LNCaP clone FGC (cell line): Measurements from ENCODE around the gene HTT.
"Not testable (repeated sequence)": the region's sequence is repeated elsewhere in the genome, so short reads cannot be mapped to it uniquely, and the experiment has no call there.

ENCODE experiments used
- DNase-seq: peaks from one replicate; pipeline ENCODE4 v3.0.0-alpha.2; 2011; ENCODE audit warnings: low read depth
- H3K4me3 ChIP-seq: 2 replicates; pipeline ENCODE4 v1.5.1; 2011; ENCODE audit warnings: mild to moderate bottlenecking, low read depth, low read length, control low read depth
- TF ChIP-seq, protein P1 (sequence below): IDR thresholded peaks from 2 replicates; pipeline ENCODE4 v1.5.1; 2012; ENCODE audit warnings: mild to moderate bottlenecking; ENCODE audit not compliant: control insufficient read depth, insufficient read depth; ENCODE audit errors: extremely low read depth

HTT gene

DNA sequence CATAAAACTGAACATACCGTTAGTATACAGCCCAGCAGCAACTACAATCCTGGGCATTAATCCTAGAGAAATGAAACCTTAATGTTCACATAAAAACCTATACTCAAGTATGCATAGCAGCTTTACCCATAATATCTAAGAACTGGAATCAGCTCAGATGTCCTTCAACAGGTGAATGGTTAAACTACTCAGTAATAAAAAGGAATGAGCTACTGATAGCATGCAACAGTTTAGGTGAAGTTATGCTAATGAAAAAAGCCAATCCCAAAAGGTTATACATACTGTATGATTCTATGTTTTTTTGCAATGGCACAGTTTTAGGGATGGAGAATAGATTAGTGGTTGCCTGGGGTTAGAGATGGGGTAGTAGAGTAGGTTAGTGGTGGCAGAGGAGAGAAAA is 9.3 kb downstream of the HTT start:
- TF ChIP-seq, protein P1, sequence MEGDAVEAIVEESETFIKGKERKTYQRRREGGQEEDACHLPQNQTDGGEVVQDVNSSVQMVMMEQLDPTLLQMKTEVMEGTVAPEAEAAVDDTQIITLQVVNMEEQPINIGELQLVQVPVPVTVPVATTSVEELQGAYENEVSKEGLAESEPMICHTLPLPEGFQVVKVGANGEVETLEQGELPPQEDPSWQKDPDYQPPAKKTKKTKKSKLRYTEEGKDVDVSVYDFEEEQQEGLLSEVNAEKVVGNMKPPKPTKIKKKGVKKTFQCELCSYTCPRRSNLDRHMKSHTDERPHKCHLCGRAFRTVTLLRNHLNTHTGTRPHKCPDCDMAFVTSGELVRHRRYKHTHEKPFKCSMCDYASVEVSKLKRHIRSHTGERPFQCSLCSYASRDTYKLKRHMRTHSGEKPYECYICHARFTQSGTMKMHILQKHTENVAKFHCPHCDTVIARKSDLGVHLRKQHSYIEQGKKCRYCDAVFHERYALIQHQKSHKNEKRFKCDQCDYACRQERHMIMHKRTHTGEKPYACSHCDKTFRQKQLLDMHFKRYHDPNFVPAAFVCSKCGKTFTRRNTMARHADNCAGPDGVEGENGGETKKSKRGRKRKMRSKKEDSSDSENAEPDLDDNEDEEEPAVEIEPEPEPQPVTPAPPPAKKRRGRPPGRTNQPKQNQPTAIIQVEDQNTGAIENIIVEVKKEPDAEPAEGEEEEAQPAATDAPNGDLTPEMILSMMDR = no peak
- no peak overlapping the region for H3K4me3 ChIP-seq
- no peak for DNase-seq

DNA sequence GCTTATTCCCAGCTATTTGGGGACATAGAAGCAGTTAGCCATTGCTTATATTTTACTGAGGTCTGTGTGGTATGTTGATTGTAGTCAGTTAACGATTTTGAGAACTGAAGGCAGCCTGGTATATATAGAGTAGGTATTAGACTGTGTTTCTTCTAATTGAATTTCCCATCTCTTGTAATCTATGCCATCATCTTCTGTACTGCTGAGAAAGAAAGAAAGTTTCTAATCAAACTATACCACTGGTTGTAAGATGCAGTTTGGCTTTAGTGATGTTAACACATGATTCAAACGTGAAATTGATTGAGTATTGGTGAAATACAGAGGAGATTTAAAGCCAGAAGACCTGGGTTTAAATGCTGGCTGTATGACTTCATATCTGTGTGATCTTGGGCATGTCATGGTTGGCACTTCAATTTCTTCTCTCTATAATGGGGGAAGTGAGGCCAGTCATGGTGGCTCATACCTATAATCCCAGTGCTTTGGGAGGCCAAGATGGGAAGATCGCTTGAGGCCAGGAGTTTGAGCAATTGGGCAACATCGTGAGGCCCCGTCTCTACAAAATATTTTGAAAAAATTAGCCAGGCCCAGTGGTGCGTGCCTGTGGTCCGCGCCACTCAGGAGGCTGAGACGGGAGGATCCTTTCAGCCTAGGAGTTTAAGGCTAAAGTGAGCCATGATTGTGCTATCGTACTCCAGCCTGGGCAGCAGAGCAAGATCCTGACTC is 11.6 kb downstream of the HTT start:
- DNase-seq = no peak
- H3K4me3 ChIP-seq = no peak overlapping the region
- TF ChIP-seq, protein P1 = no peak

DNA sequence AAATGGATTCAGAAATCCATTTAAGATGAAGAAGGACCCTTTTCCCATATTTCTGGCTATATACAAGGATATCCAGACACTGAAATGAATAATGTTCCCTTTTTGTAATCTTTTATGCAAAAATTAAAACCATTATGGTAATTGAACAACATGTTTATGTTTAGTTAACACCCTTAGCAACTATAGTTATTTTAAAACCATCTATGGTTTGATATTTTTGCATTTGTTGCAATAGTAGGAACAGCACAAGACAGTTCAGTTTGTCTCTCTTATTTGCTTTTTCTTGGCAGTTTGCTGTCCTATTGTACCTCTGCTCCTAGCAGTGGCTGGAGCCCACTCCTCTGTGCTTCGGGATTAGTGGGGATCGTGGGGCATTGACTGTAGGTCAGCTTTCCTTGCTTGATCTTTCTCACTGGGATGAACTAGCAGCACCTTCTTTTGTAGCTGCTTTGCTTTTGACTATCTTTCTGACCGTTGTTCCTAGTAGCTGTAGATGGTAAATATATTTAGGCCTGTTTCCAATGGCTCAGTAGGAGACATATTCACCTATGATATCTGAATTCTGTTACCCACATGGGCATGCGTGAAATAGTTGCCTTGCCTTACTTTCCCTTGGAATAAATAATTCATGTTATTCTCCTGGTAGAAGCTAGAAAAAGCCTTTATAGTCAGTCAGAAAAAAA is 12.8 kb downstream of the HTT start:
- TF ChIP-seq, protein P1 = no peak
- H3K4me3 ChIP-seq = no peak overlapping the region
- DNase-seq = no peak

DNA sequence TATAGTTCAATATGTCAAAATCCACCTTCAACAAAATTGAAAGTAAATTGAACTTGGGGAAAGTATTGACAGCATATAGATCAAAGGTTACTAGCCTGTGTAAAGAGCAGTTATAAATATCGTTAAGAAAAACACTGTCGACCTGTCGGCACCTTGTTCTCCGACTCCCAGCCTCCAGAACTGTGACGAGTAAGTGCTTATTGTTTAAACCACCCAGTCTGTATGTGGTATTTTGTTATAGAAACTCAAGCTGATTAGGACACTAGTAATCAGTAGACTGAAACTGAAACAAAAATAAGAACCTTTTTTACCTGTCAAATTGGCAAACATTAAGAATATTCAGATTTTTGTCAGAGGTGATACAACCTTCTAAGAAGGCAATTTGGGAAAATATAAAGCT is 17.0 kb downstream of the HTT start:
- TF ChIP-seq, protein P1 = no peak
- no peak overlapping the region for H3K4me3 ChIP-seq

DNA sequence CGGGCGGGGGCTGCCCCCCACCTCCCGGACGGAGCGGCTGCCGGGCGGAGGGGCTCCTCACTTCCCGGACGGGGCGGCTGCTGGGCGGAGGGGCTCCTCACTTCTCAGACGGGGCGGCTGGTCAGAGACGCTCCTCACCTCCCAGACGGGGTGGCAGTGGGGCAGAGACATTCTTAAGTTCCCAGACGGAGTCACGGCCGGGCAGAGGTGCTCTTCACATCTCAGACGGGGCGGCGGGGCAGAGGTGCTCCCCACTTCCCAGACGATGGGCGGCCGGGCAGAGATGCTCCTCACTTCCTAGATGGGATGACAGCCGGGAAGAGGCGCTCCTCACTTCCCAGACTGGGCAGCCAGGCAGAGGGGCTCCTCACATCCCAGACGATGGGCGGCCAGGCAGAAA is 20.2 kb downstream of the HTT start:
- not testable (repeated sequence) for H3K4me3 ChIP-seq, DNase-seq

More for the DNA sequence above, 17.0 kb downstream of the HTT start:
- DNase-seq = no peak

DNA sequence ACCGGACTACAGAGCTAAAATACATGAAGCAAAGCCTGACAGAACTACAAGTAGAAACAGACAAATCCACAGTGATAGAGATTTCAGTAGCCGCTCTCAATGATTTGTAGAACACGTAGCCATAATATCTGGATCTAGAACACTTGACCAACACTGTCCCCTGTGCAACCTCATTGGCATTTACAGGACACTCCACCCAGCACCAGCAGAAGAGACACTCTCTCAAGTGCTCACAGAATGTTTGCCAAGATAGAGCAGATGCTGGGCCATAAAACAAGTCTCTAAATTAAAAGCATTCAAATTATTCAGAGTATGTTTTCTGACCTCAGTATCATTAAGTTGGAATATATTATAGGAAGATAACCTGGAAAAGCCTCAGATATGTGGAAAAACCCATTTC is 21.7 kb downstream of the HTT start:
- H3K4me3 ChIP-seq = no peak overlapping the region
- no peak for DNase-seq
- TF ChIP-seq, protein P1 = no peak

DNA sequence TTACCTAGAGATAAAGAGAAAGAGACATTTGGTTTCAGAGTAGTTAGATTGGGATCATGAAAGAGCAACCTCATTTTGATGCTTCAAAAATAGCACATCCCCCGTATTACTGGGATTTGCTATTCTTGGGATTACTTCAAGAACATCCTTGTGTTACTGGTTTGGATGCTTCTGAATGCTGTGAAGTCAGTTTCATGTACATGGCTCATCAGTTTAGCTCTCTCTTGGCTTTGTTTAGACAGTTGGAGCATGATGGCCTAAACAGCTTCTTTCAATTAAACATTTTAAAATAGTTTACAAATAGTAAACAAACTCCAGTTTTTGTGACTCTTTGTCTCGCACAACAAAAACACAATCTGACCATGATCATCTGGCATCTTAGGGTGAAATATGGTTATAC is 23.9 kb downstream of the HTT start:
- TF ChIP-seq, protein P1 = no peak
- no peak for DNase-seq
- no peak overlapping the region for H3K4me3 ChIP-seq
